ENCODE data around the gene PCSK5.
"Not testable (repeated sequence)": the region's sequence is repeated elsewhere in the genome, so short reads cannot be mapped to it uniquely, and the experiment has no call there.

PCSK5 gene

DNA sequence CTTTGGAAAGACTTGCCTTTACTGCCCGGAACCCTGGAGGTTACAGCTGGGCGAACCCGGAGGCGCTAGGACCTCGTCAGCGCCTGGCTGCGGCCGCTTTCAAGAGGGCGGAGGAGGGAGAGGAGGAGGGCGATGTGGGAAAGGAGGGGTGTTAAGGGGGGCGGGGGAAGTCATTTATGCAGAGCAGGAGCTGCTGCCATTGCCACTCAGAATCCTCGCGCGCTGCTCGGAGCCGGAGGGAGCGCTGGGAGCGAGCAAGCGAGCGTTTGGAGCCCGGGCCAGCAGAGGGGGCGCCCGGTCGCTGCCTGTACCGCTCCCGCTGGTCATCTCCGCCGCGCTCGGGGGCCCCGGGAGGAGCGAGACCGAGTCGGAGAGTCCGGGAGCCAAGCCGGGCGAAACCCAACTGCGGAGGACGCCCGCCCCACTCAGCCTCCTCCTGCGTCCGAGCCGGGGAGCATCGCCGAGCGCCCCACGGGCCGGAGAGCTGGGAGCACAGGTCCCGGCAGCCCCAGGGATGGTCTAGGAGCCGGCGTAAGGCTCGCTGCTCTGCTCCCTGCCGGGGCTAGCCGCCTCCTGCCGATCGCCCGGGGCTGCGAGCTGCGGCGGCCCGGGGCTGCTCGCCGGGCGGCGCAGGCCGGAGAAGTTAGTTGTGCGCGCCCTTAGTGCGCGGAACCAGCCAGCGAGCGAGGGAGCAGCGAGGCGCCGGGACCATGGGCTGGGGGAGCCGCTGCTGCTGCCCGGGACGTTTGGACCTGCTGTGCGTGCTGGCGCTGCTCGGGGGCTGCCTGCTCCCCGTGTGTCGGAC lies at the start of gene PCSK5:
Gene PCSK5, plus strand, starts transcription at position 202 of the 805 bp plus-strand sequence. Its CDS starts 509 bp downstream, at position 711.
- peak; percentile 43 for DNase-seq

- DNase-seq, result no peak
Observed at GRCh38 chr9:75844321-75844720, 46.2 kb upstream of the PCSK5 start.

DNA sequence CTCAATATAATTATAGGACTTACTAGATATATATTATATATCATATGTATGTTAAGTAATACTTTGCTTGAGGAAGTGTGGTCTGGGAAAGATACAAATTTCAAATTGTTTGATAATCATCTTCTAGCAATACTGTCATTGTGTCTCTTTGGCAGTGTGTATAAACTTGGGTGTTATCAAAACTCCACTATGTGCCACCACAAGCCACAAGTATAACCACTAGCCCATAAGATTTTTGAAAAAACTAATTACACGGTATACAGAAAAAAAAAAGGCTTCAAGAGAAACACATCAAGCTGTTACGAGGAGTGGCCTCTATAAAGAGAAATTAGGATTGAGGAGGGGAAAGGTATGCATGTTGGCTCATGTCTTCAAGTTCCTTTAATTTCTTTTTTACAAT lies 44.7 kb upstream of the PCSK5 start:
- DNase-seq, result no peak

DNA sequence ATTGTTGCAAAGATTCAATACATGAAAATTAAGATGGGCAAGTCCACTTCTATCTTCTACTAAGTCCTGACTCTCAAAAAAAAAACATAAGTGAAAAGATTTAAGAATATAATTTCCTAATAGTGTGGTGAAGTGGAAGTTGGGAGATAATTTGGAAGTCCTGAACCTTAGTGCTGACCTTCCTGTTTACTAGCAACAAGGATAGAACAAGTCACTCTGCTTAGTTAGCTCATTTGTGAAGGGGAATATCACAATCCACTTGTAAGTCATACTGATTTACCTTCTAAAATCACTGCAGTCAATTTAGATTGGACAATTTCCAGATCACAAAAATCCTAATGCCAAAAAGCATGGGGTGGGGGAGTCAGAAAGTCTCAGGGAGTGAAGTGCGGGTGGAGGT lies 43.4 kb upstream of the PCSK5 start:
- no peak for DNase-seq

- DNase-seq, result no peak
Observed at GRCh38 chr9:75850459-75851200, 39.8 kb upstream of the PCSK5 start.

DNA sequence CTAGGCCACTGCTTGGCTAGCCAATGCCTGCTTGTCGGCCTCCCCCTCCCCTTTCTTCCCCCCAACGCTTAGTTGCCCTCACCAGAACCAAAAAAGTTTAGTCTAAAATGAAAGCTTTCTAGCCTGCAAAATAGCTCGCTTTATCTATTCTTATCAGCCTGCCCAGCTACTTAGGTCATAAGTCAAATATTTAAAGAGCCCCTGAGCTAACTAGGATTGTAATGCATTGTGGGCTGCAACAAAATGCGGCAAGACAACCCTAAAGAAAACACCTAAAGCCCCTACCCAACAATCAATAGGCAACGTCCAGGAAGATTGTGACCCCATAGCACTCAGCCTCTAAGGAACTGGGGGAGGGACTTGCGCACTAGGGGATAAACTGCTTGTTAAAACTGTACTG lies 38.6 kb upstream of the PCSK5 start:
- DNase-seq, result no peak

DNA sequence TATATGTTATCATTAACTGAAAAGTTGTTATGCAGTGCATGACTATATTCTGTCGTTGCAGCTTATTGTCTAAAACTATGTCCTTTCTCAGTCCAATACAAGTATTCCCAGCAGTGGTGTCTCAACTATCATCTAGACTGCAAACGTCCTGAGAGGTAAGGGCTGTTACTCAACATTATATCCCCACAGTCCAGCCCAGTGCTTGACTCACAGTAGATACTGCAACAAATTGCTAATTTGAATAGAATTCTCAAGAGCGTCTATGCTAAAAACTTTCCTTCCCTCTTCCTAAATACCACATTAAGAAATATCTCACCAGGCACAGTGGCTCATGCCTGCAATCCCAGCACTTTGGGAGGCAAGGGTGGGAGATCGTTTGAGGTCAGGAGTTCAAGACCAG lies 37.7 kb upstream of the PCSK5 start:
- no peak for DNase-seq

DNA sequence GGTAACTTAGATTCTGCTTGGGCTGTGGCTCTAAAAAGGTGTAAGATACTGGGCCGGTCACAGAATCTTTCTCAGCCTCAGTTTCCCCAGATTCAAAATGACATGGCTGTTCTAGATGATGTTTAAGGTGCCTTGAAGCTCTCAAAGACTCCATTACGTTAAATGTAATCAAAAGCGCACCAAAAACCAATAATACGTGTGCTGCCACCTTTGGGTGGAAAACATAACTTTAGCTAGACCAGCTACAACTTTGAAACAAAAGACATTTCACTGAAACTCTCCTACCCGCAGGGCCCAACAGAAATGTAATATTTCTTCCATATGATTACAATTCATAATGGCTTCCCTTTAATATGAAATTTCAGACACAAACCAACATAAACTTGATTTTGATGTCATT lies 35.0 kb upstream of the PCSK5 start:
- DNase-seq, result no peak

DNA sequence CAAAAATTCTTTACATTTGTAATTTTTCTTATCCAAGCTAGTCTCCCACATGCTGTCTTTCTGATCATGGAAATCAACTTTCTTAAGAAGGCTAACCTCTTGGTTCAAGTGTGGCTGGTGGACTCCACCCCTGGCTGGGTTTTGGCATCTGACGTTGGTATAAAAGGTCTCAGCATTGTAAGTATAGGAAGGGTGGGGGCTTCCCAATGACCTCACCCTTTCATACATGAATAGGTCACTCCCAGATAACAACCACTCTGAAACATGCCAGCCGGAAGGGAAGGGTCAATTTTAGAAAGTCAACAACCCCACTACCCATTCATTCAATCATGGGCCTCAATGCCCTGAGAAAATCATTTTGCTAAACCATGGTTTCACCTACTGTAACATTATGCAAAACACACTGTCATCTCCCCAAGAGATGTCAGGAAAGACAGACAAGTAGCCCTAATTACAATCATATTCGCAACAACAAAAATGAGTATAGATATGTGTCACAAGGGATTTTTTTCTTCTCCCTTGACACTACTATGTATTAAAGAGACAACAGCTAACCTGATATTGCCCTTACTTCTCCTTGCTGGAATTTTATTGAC lies 31.9 kb upstream of the PCSK5 start:
- DNase-seq, result no peak

DNA sequence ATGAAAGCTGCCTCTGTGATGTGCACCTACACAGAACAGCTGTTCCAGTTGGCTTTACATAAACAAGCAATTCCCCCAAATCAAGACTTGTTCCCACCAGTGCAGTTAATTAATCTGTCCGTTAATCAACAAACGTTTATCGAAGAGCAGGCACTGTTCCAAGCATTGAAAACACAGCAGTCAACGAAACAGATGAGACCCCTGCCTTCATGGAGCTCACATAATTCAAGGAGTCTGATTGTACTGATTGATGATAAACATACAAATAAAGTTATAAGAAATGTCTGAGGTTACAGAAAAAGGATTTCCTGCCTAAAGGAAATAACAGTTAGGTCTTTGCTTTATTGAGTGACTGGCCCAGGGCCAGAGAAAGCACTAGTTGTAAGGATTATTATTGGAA lies 26.2 kb upstream of the PCSK5 start:
- no peak for DNase-seq

- DNase-seq, result peak; percentile 72
Observed at GRCh38 chr9:75866273-75866871, 24.1 kb upstream of the PCSK5 start.

DNA sequence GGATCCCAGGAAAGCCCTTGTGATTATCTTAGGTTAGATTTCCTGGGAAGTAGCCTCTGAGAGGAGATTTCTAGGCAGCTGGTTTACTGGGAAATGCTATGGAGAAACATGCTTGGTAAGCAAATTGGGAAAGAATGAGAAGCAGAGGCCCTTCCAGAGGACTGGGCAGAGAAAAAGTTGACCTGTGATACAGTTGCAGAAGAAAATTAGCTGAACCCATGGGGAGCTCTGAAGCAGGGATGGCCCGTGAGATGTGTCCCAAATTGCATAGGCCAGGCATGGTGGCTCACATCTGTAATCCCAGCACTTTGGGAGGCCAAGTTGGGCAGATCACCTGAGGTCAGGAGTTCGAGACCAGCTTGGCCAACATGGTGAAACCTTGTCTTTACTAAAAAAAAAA lies 21.9 kb upstream of the PCSK5 start:
- DNase-seq, result not testable (repeated sequence)

DNA sequence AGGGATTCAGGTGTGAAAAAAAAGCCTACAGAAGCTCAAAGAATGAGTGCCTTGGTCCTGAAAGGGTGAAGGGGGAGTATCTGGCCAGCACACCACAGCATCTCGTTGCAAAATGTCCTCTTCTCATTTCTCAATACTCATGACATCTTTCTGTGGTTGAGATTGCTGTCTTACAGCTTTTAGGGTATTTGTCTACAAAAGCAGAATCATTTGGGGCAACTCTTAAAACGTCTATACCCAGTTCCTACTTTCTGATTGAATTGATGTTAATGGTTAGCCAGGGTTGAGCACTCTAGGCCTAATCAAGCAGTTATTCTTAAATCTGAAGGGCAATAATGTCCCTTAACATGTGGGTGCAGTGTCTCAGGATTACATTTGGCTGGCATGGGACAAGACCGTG lies 21.2 kb upstream of the PCSK5 start:
- DNase-seq, result no peak

GRCh38 chr9:75870450-75870849 lies 20.0 kb upstream of the PCSK5 start:
- DNase-seq, result no peak

- DNase-seq, result no peak
Observed at GRCh38 chr9:75871624-75872023, 18.8 kb upstream of the PCSK5 start.

DNA sequence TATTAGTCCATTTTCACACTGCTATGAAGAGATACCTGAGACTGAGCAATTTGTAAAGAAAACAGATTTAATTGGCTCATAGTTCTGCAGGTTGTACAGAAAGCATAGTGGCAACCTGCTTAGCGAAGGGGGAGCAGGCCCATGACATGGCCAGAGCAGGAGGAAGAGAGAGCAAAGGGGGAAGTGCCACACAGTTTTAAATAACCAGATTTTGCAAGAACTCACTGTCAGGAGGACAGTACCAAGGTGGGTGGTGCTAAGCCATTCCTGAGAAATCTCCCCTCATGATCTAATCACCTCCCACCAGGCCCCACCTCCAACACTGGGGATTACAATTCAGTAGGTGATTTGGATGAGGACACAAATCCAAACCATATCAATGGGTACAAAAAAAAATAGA lies 16.8 kb upstream of the PCSK5 start:
- no peak for DNase-seq

GRCh38 chr9:75876999-75877640 lies 13.4 kb upstream of the PCSK5 start:
- no peak for DNase-seq

- DNase-seq, result no peak
Observed at GRCh38 chr9:75878488-75878860, 12.0 kb upstream of the PCSK5 start.

DNA sequence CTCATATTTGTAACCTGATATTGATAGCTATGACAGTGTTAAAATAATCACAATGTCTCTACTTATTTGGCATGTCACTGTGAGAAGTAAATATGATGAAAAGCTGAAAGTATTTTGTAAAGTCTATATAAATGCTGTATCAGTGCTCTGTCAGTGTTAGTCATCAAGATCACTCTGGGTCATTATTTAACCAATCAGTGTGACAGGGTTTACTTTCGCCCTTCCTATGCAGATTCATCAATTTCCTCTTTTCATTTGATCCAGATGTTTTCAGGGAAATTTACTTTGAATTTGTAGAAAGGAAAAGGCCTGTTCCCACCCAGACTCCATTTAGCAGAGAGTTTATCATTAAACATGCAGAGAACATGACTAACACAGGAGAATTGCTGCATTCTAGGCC lies 9.9 kb upstream of the PCSK5 start:
- DNase-seq, result no peak

- DNase-seq, result no peak
Observed at GRCh38 chr9:75881761-75882160, 8.7 kb upstream of the PCSK5 start.

GRCh38 chr9:75885652-75886051 lies 4.8 kb upstream of the PCSK5 start:
- DNase-seq, result no peak

- DNase-seq, result no peak
Observed at GRCh38 chr9:75889577-75889976, 896 bp upstream of the PCSK5 start.

DNA sequence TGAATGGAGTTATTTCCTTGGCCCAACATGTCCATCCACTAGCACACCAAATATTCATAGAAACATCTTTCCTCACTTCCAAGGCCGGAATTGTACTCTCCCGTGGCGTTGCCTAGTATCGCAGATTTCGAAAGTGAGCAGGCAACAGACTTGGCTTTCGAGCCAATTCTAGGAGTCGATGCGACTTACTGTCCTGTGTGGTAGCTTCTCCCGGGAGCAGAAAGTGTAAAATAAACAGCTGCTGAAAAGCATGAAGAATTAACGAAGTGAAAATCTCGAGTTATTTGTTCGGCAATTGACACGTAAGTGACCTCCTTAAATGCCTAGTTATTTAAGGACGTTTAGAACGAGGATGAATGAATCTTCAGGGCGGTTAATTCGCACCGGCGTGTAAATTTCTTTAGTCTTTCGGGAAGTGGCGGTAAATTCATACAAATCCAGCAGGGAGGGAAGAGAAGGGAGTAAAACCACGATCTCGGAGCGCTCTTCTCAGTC lies 449 bp upstream of the PCSK5 start:
- no peak for DNase-seq

Data from NCI-H2029 treated with DMSO at 0.1 percent for 48 hours (cell line).